ENCODE measurements around the gene GLB1L2. TPM values are rescaled to one million over a fixed set of nuclear protein-coding genes. Genes with fewer than 3 reads are reported as not detected.

GLB1L2 gene
- total and polyA plus RNA-seq, 2 donors (not counting 1 experiment from before 2014, with no cell fraction given): under 0.01 to 0.11 TPM

DNA sequence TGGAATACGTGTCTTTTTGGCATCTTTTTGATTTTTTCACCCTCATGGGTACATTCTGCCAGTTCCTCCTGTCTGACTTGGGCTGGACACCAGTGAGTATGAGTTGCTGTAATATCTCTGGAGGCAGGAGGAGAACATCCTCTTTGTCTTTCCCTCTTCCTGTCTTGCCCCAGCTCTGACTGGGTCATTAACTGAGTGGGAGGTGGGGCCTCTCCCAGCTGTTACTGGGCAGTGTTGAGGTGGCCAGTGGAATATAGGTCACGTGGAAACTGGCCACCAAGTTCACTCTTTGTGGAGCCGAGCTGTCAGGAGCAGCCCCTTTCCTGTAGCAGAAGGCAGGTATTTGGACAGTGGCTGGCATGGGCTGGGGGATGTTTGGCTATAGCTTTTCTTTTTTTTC, 2.2 kb downstream of the GLB1L2 start:
- Histone ChIP-seq H3K4me1 (ENCODE audit: control insufficient read depth, extremely low read depth, insufficient read depth, low read length) (no peaks in the 10 kb centered on the region), H3K9ac (ENCODE audit: insufficient read depth, low read length) (no peak overlapping the region), H2AFZ (ENCODE audit: low read length) (no peak overlapping the region), H3K79me2 (ENCODE audit: control insufficient read depth, insufficient read depth, low read length) (no peaks in the 10 kb centered on the region), H3K4me2 (ENCODE audit: extremely low read depth, insufficient read depth, low read length) (no peak overlapping the region), H3K36me3 (ENCODE audit: control insufficient read depth, insufficient read depth, low read length) (no peaks in the 10 kb centered on the region), H3K27me3 (ENCODE audit: control insufficient read depth, insufficient read depth, low read length) (peaks cover 4% of the 10 kb centered on the region), H3K27ac (ENCODE audit: insufficient read depth, low read length) (no peak overlapping the region), H3K4me3 (replicated peaks in 1 of 4; ENCODE audit: control extremely low read depth in 1 of 4, insufficient read depth in 1 of 4, low read depth in 3 of 4, low read length in 4 of 4) (no peak overlapping the region), H4K20me1 (ENCODE audit: control insufficient read depth, extremely low read depth, insufficient read depth, low read length) (no peaks in the 10 kb centered on the region), H3K9me3 (ENCODE audit: control insufficient read depth, insufficient read depth, low read depth, low read length) (no peaks in the 10 kb centered on the region)
- no peak for DNase-seq (ENCODE audit: low read depth in 2 of 2)
- no peak for TF ChIP-seq EZH2 (IDR thresholded peaks at IDR 0.05; ENCODE audit: low read length, missing control alignments)
- no peak for TF ChIP-seq CTCF (conservative IDR thresholded peaks at IDR 0.05 in 1 of 2, IDR thresholded peaks at IDR 0.05 in 1 of 2; ENCODE audit: low read depth in 1 of 2, low read length in 2 of 2)

GRCh38 chr11:134334796-134335571, 3.2 kb downstream of the GLB1L2 start:
- TF ChIP-seq CTCF (conservative IDR thresholded peaks at IDR 0.05 in 1 of 2, IDR thresholded peaks at IDR 0.05 in 1 of 2; ENCODE audit: low read depth in 1 of 2, low read length in 2 of 2) (no peak), EZH2 (IDR thresholded peaks at IDR 0.05; ENCODE audit: low read length, missing control alignments) (no peak)
- Histone ChIP-seq H3K36me3 (ENCODE audit: control insufficient read depth, insufficient read depth, low read length) (no peaks in the 10 kb centered on the region), H3K27me3 (ENCODE audit: control insufficient read depth, insufficient read depth, low read length) (peaks cover 4% of the 10 kb centered on the region), H3K9me3 (ENCODE audit: control insufficient read depth, insufficient read depth, low read depth, low read length) (no peaks in the 10 kb centered on the region), H4K20me1 (ENCODE audit: control insufficient read depth, extremely low read depth, insufficient read depth, low read length) (no peaks in the 10 kb centered on the region), H3K4me3 (replicated peaks in 1 of 4; ENCODE audit: control extremely low read depth in 1 of 4, insufficient read depth in 1 of 4, low read depth in 3 of 4, low read length in 4 of 4) (no peak overlapping the region), H3K9ac (ENCODE audit: insufficient read depth, low read length) (no peak overlapping the region), H3K4me2 (ENCODE audit: extremely low read depth, insufficient read depth, low read length) (no peak overlapping the region), H3K27ac (ENCODE audit: insufficient read depth, low read length) (no peak overlapping the region), H3K79me2 (ENCODE audit: control insufficient read depth, insufficient read depth, low read length) (no peaks in the 10 kb centered on the region), H2AFZ (ENCODE audit: low read length) (no peak overlapping the region), H3K4me1 (ENCODE audit: control insufficient read depth, extremely low read depth, insufficient read depth, low read length) (no peaks in the 10 kb centered on the region)
- DNase-seq (ENCODE audit: low read depth in 2 of 2): no peak

DNA sequence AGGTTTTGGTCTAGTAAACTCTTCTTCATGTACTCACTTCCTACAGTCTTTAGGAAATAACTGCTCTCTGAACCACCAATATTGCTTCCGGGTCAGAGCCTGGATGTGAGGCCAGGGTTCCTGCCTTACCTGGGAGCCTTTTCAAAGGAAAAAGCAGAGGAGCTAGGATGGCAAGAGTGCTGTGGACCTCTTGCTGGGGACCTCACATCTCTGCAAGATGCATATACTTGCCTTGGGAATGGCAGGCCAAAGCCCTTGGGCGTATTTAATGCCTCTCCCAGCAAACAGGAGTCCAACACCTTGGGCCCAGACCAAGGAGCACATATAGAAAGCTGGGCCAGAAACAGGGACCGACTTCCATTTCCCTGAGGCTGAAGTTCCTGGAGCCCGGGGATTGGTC, 5.3 kb downstream of the GLB1L2 start:
- H3K4me1 ChIP-seq (ENCODE audit: control insufficient read depth, extremely low read depth, insufficient read depth, low read length): no peaks in the 10 kb centered on the region
- H3K36me3 ChIP-seq (ENCODE audit: control insufficient read depth, insufficient read depth, low read length): no peaks in the 10 kb centered on the region
- H2AFZ ChIP-seq (ENCODE audit: low read length): no peak overlapping the region
- H3K79me2 ChIP-seq (ENCODE audit: control insufficient read depth, insufficient read depth, low read length): no peaks in the 10 kb centered on the region
- H3K27me3 ChIP-seq (ENCODE audit: control insufficient read depth, insufficient read depth, low read length): no peaks in the 10 kb centered on the region
- H4K20me1 ChIP-seq (ENCODE audit: control insufficient read depth, extremely low read depth, insufficient read depth, low read length): no peaks in the 10 kb centered on the region
- no peak for TF ChIP-seq EZH2 (IDR thresholded peaks at IDR 0.05; ENCODE audit: low read length, missing control alignments)
- no peak for TF ChIP-seq CTCF (conservative IDR thresholded peaks at IDR 0.05 in 1 of 2, IDR thresholded peaks at IDR 0.05 in 1 of 2; ENCODE audit: low read depth in 1 of 2, low read length in 2 of 2)
- no peaks in the 10 kb centered on the region for H3K9me3 ChIP-seq (ENCODE audit: control insufficient read depth, insufficient read depth, low read depth, low read length)
- no peak overlapping the region for H3K9ac ChIP-seq (ENCODE audit: insufficient read depth, low read length)
- DNase-seq (ENCODE audit: low read depth in 2 of 2): no peak
- H3K27ac ChIP-seq (ENCODE audit: insufficient read depth, low read length): no peak overlapping the region
- H3K4me2 ChIP-seq (ENCODE audit: extremely low read depth, insufficient read depth, low read length): no peak overlapping the region
- H3K4me3 ChIP-seq (replicated peaks in 1 of 4; ENCODE audit: control extremely low read depth in 1 of 4, insufficient read depth in 1 of 4, low read depth in 3 of 4, low read length in 4 of 4): no peak overlapping the region
